ENCODE results near the gene ZNF511. TPM values are rescaled to one million over a fixed set of nuclear protein-coding genes. Genes with fewer than 3 reads are reported as not detected.

Gene ZNF511
- total RNA-seq, 1 donor from 2014 or later: 56.7 TPM

DNA sequence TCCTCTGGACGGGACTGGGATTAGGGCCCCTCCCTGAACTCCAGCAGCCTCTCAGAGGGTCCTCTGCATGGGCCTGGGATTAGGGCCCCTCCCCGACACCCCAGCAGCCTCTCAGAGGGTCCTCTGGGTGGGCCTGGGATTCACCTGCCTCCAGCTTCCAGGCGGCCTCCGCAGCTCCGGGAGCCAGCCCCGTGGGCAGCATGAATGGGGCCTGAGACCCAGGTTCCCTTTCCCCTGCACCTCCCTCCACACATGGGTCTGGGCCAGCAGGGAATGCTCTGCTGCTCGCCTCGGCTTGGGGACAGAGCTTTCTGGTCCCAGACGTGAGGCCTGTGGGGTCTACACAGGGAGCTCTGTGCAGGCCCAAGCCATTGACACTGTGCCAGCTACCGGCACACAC is 5.5 kb upstream of the ZNF511 start:
- POLR2A ChIA-PET: no interaction called here
- Mint-ChIP-seq H3K4me1 (peaks cover 35% of the 10 kb centered on the region), H3K9me3 (no peaks in the 10 kb centered on the region), H3K27ac (no peak overlapping the region), H3K27me3 (no peaks in the 10 kb centered on the region), H3K4me3 (no peak overlapping the region), H3K36me3 (ENCODE audit: low read depth) (peaks cover 49% of the 10 kb centered on the region)
- TF ChIP-seq, protein P1, sequence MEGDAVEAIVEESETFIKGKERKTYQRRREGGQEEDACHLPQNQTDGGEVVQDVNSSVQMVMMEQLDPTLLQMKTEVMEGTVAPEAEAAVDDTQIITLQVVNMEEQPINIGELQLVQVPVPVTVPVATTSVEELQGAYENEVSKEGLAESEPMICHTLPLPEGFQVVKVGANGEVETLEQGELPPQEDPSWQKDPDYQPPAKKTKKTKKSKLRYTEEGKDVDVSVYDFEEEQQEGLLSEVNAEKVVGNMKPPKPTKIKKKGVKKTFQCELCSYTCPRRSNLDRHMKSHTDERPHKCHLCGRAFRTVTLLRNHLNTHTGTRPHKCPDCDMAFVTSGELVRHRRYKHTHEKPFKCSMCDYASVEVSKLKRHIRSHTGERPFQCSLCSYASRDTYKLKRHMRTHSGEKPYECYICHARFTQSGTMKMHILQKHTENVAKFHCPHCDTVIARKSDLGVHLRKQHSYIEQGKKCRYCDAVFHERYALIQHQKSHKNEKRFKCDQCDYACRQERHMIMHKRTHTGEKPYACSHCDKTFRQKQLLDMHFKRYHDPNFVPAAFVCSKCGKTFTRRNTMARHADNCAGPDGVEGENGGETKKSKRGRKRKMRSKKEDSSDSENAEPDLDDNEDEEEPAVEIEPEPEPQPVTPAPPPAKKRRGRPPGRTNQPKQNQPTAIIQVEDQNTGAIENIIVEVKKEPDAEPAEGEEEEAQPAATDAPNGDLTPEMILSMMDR (IDR thresholded peaks at IDR 0.05): no peak
- CTCF ChIA-PET: no interaction called here
- ATAC-seq (ENCODE audit: low read depth): no peak
- DNase-seq: no peak
- intact Hi-C loops (cut with micrococcal nuclease): no loop called here

DNA sequence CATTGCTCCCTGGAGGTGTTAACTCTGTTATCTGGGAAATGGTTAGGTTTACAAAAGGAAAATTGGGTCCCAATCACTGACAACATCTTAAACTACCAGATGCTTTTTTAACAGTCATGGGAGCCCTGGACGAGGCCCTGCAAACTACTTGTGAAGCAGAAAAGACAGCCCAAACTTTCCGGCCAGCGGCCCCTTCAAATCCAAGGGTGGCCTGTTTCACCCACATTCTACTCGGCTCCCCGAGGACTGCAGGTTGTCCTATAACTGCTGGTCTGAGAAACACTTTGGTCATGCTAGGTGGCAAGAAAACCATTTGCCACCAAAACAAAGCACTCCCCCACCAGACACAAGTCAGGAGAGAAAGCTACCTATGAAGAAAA is 2.6 kb upstream of the ZNF511 start:
- H3K4me3 Mint-ChIP-seq: peak overlapping the region; percentile 35
- peaks cover 35% of the 10 kb centered on the region for H3K4me1 Mint-ChIP-seq
- no peaks in the 10 kb centered on the region for H3K9me3 Mint-ChIP-seq
- DNase-seq (no peak), ATAC-seq (ENCODE audit: low read depth) (no peak)
- CTCF ChIA-PET: interaction anchor here (1.4 to 1.5 kb wide), 2 partner anchors 30 to 31 kb away, joined by 3 read pairs; partner anchors contain the start of gene ADAM8
- POLR2A ChIA-PET: interaction anchor here (1.0 kb wide), 1 partner anchor 31 kb away, joined by 4 read pairs; no protein-coding TSS in a partner anchor
- H3K27ac Mint-ChIP-seq: peak overlapping the region; percentile 76
- no peaks in the 10 kb centered on the region for H3K27me3 Mint-ChIP-seq
- TF ChIP-seq, protein P1 (IDR thresholded peaks at IDR 0.05): no peak
- intact Hi-C loops (cut with micrococcal nuclease): loop anchor here (2.0 to 5.0 kb wide), 2 partner anchors 69 to 999 kb away; partner anchors contain the start of genes STK32C and VENTX
- H3K36me3 Mint-ChIP-seq (ENCODE audit: low read depth): peaks cover 32% of the 10 kb centered on the region

DNA sequence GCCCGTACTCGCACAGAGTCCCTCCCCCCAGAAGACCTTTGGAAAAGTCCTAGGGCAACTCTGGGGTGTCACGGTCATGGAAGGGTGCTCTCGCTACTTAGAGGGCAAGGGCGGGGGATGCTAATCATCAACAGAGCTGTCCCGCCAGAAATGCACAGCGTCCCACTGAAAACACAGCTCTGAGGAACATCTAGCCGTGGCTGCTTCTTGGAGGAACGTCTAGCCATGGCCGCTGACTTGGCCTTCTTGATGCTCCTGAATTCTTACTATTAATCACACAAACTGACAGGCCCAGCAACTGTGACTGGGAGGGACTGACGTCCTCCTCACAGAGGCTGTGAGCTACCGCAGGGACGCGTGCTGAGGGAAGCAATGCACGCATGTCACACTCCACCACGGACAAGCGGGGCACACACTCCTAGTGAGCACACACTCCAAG is 1.8 kb upstream of the ZNF511 start:
- ATAC-seq (ENCODE audit: low read depth) (no peak), DNase-seq (no peak)
- Mint-ChIP-seq H3K36me3 (ENCODE audit: low read depth) (peaks cover 41% of the 10 kb centered on the region), H3K9me3 (no peaks in the 10 kb centered on the region), H3K4me3 (peak overlapping the region; percentile 94), H3K27ac (no peak overlapping the region), H3K27me3 (no peaks in the 10 kb centered on the region), H3K4me1 (peaks cover 35% of the 10 kb centered on the region)
- ChIA-PET CTCF (interaction anchor here (0.6 to 2.2 kb wide), 10 partner anchors 16 to 164 kb away, joined by 3 to 7 read pairs (median 4); partner anchors contain the start of gene ADAM8), POLR2A (interaction anchor here (1.0 to 1.7 kb wide), 2 partner anchors 31 to 46 kb away, joined by 3 to 13 read pairs; partner anchors contain the start of gene ADAM8)
- intact Hi-C loops (cut with micrococcal nuclease): loop anchor here (2.0 to 5.0 kb wide), 2 partner anchors 70 to 1000 kb away; partner anchors contain the start of genes STK32C and VENTX
- TF ChIP-seq, protein P1 (IDR thresholded peaks at IDR 0.05): no peak

GRCh38 chr10:133307776-133308420 is 816 bp upstream of the ZNF511 start:
- CTCF ChIA-PET: interaction anchor here (0.6 to 2.2 kb wide), 10 partner anchors 12 to 165 kb away, joined by 3 to 7 read pairs (median 4); partner anchors contain the start of gene ADAM8
- TF ChIP-seq, protein P1 (IDR thresholded peaks at IDR 0.05): peak; percentile 37
- peaks cover 44% of the 10 kb centered on the region for H3K36me3 Mint-ChIP-seq (ENCODE audit: low read depth)
- ATAC-seq (ENCODE audit: low read depth) (peak; percentile 26), DNase-seq (peak; percentile 65)
- POLR2A ChIA-PET: interaction anchor here (0.7 to 1.7 kb wide), 4 partner anchors 19 to 47 kb away, joined by 3 to 13 read pairs (median 4); partner anchors contain the start of gene ADAM8
- peak overlapping the region; percentile 96 for H3K27ac Mint-ChIP-seq
- no peaks in the 10 kb centered on the region for H3K27me3 Mint-ChIP-seq
- H3K4me3 Mint-ChIP-seq: peak overlapping the region; percentile 94
- H3K9me3 Mint-ChIP-seq: no peaks in the 10 kb centered on the region
- H3K4me1 Mint-ChIP-seq: peaks cover 33% of the 10 kb centered on the region
- intact Hi-C loops (cut with micrococcal nuclease): loop anchor here (1.0 to 5.0 kb wide), 4 partner anchors 33 to 1001 kb away; partner anchors contain the start of genes STK32C and VENTX

Measured in activated B cell treated with CpG ODN at 0.5 μM for 24 hours (primary cell).